GM23248 (cell line): Measurements from ENCODE around the gene RPL21. TPM values are rescaled to one million over a fixed set of nuclear protein-coding genes. Genes with fewer than 3 reads are reported as not detected.
A peak's percentile ranks its signal among the peaks of the same experiment; 100 is the strongest.

Experiments
- DNase-seq: peaks from one replicate; pipeline ENCODE4 v3.0.0-alpha.2; 2015
- H2AFZ ChIP-seq: fragments of 200-600 bp; sonication (generic); 2 replicates; pipeline ENCODE4 v1.6.1; 2016; ENCODE audit warnings: antibody characterized with exemption
- H3F3A ChIP-seq: fragments of 200-600 bp; sonication (generic); 2 replicates; pipeline ENCODE4 v1.6.1; 2016; ENCODE audit warnings: mild to moderate bottlenecking, antibody characterized with exemption, mixed run types; ENCODE audit not compliant: insufficient read depth
- H3K27ac ChIP-seq: fragments of 200-600 bp; sonication (generic); 2 replicates; pipeline ENCODE4 v1.5.1; 2016; ENCODE audit warnings: mild to moderate bottlenecking
- H3K27me3 ChIP-seq: fragments of 200-600 bp; sonication (generic); replicated peaks from 2 replicates; pipeline ENCODE4 v1.6.1; 2016; ENCODE audit warnings: mild to moderate bottlenecking; ENCODE audit not compliant: insufficient read depth
- H3K36me3 ChIP-seq: fragments of 200-600 bp; sonication (generic); 2 replicates; pipeline ENCODE4 v1.6.1; 2016; ENCODE audit warnings: low read depth, mild to moderate bottlenecking
- H3K4me1 ChIP-seq: fragments of 200-600 bp; sonication (generic); 2 replicates; pipeline ENCODE4 v1.6.1; 2016; ENCODE audit warnings: mild to moderate bottlenecking; ENCODE audit not compliant: insufficient read depth
- H3K4me2 ChIP-seq: fragments of 200-600 bp; sonication (generic); one replicate; pipeline ENCODE4 v1.6.1; 2016; ENCODE audit warnings: mild to moderate bottlenecking; ENCODE audit not compliant: unreplicated experiment
- H3K4me3 ChIP-seq: fragments of 200-600 bp; sonication (generic); 2 replicates; pipeline ENCODE4 v1.5.1; 2016; ENCODE audit warnings: mild to moderate bottlenecking
- H3K79me2 ChIP-seq: fragments of 200-600 bp; sonication (generic); 2 replicates; pipeline ENCODE4 v1.6.1; 2016; ENCODE audit warnings: mild to moderate bottlenecking; ENCODE audit not compliant: insufficient read depth
- H3K9ac ChIP-seq: fragments of 200-600 bp; sonication (generic); 2 replicates; pipeline ENCODE4 v1.6.1; 2016; ENCODE audit warnings: mild to moderate bottlenecking
- H3K9me2 ChIP-seq: fragments of 200-600 bp; sonication (generic); 2 replicates; pipeline ENCODE4 v1.6.1; 2016; ENCODE audit warnings: mixed run types, mild to moderate bottlenecking, moderate library complexity; ENCODE audit not compliant: insufficient read depth
- H3K9me3 ChIP-seq: fragments of 200-600 bp; sonication (generic); one replicate; pipeline ENCODE4 v1.6.1; 2017; ENCODE audit warnings: low read depth
- H4K20me1 ChIP-seq: fragments of 200-600 bp; sonication (generic); 2 replicates; pipeline ENCODE4 v1.6.0; 2016; ENCODE audit not compliant: insufficient read depth
- EZH2 ChIP-seq: fragments of 200-600 bp; sonication (generic); IDR thresholded peaks from 2 replicates; pipeline ENCODE4 v1.6.1; 2018; ENCODE audit warnings: antibody characterized with exemption, mild to moderate bottlenecking; ENCODE audit not compliant: insufficient read depth, poor library complexity, severe bottlenecking
- EZH2phosphoT487 ChIP-seq: fragments of 200-600 bp; sonication (generic); IDR thresholded peaks from 2 replicates; pipeline ENCODE4 v1.6.1; 2018; ENCODE audit warnings: antibody characterized with exemption, moderate library complexity, mild to moderate bottlenecking, low read depth; ENCODE audit not compliant: insufficient read depth
- WGBS, 2 experiments: methylation state at CpG; one replicate each; pipeline ENCODE4 v1.1.6; 2015 to 2017; ENCODE audit warnings: low lambda C conversion rate in 2 of 2, low coverage in 1 of 2; ENCODE audit errors: missing lambda C conversion rate in 2 of 2; 5-methylcytosine and 5-hydroxymethylcytosine counted together
- in situ Hi-C: fragments of 300-500 bp; cut with MboI; formaldehyde crosslinking; loops from 2 replicates; pipeline ENCODE4 v1.15.0; 2020
- polyA plus RNA-seq: library from polyadenylated mRNA; unstranded; fragments of >200 nt; fragmentation: Nextera tagmentation; extraction: Ambion mirVana; gene quantifications from 2 replicates; pipeline ENCODE4 v1.2.1, GENCODE V29; 2016
- total RNA-seq: library from RNA; depleted of rRNA; stranded (reverse); fragments of >200 nt; shearing (Covaris generic); gene quantifications from 2 replicates; pipeline ENCODE4 v1.2.3, GENCODE V29; 2014

RPL21 gene
- total and polyA plus RNA-seq, 2 experiments from 2014 or later = 434 to 638 TPM

DNA sequence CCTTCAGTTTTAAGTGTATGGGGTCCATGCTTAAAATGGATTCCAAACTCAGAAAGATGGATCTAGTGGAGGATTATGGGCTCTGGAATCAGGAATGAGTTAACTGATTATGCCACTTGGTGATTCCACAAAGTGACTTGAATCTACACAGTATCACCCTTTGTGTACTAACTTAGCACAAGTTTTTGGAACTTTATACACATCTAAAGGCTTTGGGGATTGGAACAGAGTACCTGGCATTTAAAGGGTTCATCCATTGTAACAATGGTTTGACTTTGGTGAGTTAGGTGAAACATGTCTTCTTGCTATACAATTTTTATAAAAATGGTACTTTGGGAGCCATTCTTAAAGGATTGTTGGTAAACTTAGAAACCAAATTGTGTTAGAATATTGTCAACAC is 1.1 kb downstream of the RPL21 start:
- DNase-seq = no peak

DNA sequence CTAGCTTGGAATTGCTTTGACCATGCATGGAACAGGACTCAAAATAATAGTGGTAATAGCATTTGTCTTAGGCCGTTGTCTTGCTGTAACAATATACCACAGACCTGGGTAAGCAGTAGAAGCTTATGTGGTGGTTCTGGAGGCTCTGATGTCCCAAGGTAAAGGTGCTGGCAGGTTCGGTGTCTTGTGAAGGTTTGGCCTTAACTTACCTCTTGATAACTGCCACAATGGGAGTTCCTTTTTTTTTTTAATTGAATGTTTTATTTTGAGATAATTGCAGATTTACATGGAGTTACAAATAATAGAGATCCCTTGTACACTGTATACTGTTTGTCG is 5.8 kb downstream of the RPL21 start:
- peaks cover 13% of the 10 kb centered on the region for H4K20me1 ChIP-seq
- WGBS, 2 experiments = 86% methylated on average over 3 of the region's 3 CpGs
- H3K79me2 ChIP-seq = peaks cover 76% of the 10 kb centered on the region
- H3K27ac ChIP-seq = no peak overlapping the region
- TF ChIP-seq EZH2phosphoT487 = no peak
- peaks cover 19% of the 10 kb centered on the region for H3K4me1 ChIP-seq
- no peak overlapping the region for H3K4me3 ChIP-seq
- in situ Hi-C loops = no loop called here
- no peak overlapping the region for H2AFZ ChIP-seq
- H3K9me3 ChIP-seq = no peaks in the 10 kb centered on the region
- H3K27me3 ChIP-seq = no peaks in the 10 kb centered on the region
- no peaks in the 10 kb centered on the region for H3K9me2 ChIP-seq
- H3K36me3 ChIP-seq = peaks cover 62% of the 10 kb centered on the region
- H3F3A ChIP-seq = peaks cover 79% of the 10 kb centered on the region
- no peak overlapping the region for H3K4me2 ChIP-seq
- DNase-seq = no peak
- H3K9ac ChIP-seq = no peak overlapping the region

More for the DNA sequence above, 1.1 kb downstream of the RPL21 start:
- Histone ChIP-seq H3K9ac (peak overlapping the region; percentile 100), H3K9me2 (no peaks in the 10 kb centered on the region), H3K9me3 (no peaks in the 10 kb centered on the region), H3F3A (peaks cover 34% of the 10 kb centered on the region), H3K4me2 (peak overlapping the region; percentile 96), H3K36me3 (peaks cover 39% of the 10 kb centered on the region), H2AFZ (no peak overlapping the region), H3K4me1 (peaks cover 25% of the 10 kb centered on the region), H3K27me3 (no peaks in the 10 kb centered on the region), H3K27ac (peak overlapping the region; percentile 91), H3K79me2 (peaks cover 78% of the 10 kb centered on the region), H4K20me1 (0 out of 2 replicates have a peak, but pooled peaks cover 13% of the 10 kb centered on the region), H3K4me3 (peak overlapping the region; percentile 95)
- in situ Hi-C loops = no loop called here
- TF ChIP-seq EZH2phosphoT487 (no peak), EZH2 (no peak)

DNA sequence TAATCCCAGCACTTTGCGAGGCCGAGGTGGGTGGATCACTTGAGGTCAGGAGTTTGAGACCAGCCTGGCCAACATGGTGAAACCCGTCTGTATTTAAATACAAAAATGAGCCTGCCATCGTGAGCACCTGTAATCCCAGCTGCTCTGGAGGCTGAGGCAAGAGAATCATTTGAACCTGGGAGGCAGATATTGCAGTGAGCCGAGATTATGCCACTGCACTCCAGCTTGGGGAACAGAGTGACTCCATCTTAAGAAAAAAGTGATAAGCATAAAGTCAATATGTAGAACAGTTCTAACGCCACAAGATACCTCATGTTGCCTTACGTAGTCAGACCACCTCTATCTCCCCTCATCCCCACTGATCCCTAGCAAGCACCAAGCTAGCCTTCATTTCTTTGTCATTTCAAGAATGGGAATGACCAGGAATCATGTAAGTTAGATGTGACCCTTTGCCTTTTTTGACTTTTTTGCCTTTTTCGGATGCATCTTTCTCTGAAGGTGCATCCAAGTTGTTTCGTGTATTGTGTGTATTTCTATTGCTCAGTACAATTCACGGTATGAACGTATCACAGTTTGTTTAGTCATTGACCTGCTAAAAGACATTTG is 6.4 kb downstream of the RPL21 start:
- Histone ChIP-seq H3K9me2 (no peaks in the 10 kb centered on the region), H4K20me1 (peaks cover 13% of the 10 kb centered on the region), H3F3A (peaks cover 80% of the 10 kb centered on the region), H3K9me3 (no peaks in the 10 kb centered on the region), H3K4me2 (no peak overlapping the region), H3K36me3 (peaks cover 62% of the 10 kb centered on the region), H3K4me3 (no peak overlapping the region), H3K9ac (no peak overlapping the region), H3K79me2 (peaks cover 70% of the 10 kb centered on the region), H3K27ac (no peak overlapping the region), H2AFZ (no peak overlapping the region), H3K27me3 (no peaks in the 10 kb centered on the region), H3K4me1 (peaks cover 17% of the 10 kb centered on the region)
- in situ Hi-C loops = no loop called here
- no peak for DNase-seq
- TF ChIP-seq EZH2phosphoT487 = no peak
- TF ChIP-seq EZH2 = no peak
- WGBS, 2 experiments = 90 to 92% methylated on average over 11 of the region's 11 CpGs

DNA sequence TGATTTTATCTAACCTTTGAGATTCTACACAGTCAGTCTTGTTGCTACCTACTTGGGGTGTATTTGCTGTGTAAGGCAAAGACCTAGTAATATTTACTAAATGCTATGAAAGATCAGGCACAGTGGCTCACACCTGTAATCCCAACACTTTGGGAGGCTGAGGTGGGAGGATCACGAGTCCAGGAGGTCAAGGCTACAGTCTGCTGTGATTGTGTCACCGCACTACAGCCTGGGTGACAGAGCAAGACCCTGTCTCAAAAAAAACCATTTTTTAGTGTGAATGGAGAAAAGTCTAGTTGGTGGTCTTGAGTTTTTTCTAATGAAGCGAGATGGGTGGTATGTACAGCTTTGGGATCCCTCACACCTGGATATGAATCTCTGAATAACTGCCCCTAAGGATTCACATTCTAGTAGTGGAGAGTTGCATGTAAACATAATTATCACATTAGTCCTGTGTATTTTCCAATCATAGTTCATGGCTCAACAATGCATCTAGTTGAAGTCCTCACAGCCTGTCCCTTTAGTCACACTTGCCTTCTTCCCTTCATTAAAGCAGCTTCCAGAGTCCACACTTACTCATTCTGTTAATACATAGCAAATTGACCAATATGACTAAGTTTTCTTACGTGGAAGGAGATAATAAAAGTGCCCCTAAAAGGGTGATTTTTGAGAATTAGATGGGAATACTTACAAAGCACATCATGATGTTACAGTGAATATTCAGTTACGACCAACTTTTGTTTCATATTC is 7.5 kb downstream of the RPL21 start:
- in situ Hi-C loops = no loop called here
- H2AFZ ChIP-seq = no peak overlapping the region
- peaks cover 9% of the 10 kb centered on the region for H3K4me1 ChIP-seq
- no peak overlapping the region for H3K4me2 ChIP-seq
- H3K79me2 ChIP-seq = peaks cover 60% of the 10 kb centered on the region
- no peak for TF ChIP-seq EZH2
- TF ChIP-seq EZH2phosphoT487 = no peak
- peak overlapping the region; percentile 8; the same call in 1 of the 2 replicates for H3K27ac ChIP-seq
- H3K9me3 ChIP-seq = no peaks in the 10 kb centered on the region
- no peaks in the 10 kb centered on the region for H3K9me2 ChIP-seq
- 89 to 94% methylated on average over 5 of the region's 5 CpGs for WGBS, 2 experiments
- H3K36me3 ChIP-seq = peaks cover 58% of the 10 kb centered on the region
- peaks cover 3% of the 10 kb centered on the region for H4K20me1 ChIP-seq
- peaks cover 88% of the 10 kb centered on the region for H3F3A ChIP-seq
- DNase-seq = peak; percentile 33
- H3K9ac ChIP-seq = no peak overlapping the region
- no peak overlapping the region for H3K4me3 ChIP-seq
- no peaks in the 10 kb centered on the region for H3K27me3 ChIP-seq
